Measurements from ENCODE around the gene EPC2.

DNA sequence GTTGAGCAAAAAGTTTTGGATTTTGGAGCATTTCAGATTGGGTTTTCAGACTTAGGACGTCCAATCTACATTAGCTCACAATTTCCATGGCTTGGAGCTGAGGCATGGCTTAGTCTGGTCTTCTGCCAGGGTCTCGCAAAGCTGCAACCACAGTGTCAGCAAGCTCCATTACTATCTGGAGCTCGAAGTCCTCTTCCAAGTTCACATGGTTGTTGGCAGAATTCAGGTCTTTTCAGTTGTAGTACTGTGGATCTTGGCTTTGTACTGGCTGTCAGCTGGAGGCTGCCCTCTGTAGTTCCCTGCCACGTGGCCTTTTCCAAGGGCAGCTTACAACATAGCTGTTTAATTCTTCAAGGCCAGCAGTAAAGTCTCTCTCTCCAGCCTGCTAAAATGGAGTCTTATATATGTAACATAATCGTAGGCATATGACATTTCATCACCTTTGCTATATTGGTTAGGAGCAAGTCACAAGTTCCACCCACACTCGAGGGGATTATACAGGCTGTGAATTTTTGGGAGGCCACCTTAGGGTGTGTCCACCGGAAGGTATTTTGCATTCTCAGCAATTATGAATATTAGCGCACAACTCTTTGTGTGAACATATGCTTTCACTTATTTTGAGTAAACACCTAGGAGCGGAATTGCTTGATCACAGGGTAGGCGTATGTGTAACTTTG lies 41.5 kb upstream of the EPC2 start:
- TF ChIP-seq ZNF274 (IDR thresholded peaks at IDR 0.05; ENCODE audit: low read depth, low read length) (no peak), SUZ12 (IDR thresholded peaks at IDR 0.05; ENCODE audit: extremely low read depth, insufficient read depth, insufficient read length) (no peak)
